H9 (cell line): ENCODE results near the gene MBTPS1. TPM values are rescaled to one million over a fixed set of nuclear protein-coding genes. Genes with fewer than 3 reads are reported as not detected.

ENCODE experiments used
- DNase-seq: peaks from one replicate; pipeline ENCODE4 v3.0.0-alpha.2; 2017
- H2AFZ ChIP-seq: one replicate; pipeline ENCODE4 v1.6.1; 2013; ENCODE audit warnings: mild to moderate bottlenecking, low read length, control low read depth, moderate library complexity
- H2AK5ac ChIP-seq: 2 replicates; pipeline ENCODE4 v1.6.1; 2013; ENCODE audit warnings: low read length, control low read depth, mixed read lengths; ENCODE audit not compliant: insufficient read length
- H2BK120ac ChIP-seq: one replicate; pipeline ENCODE4 v1.6.1; 2013; ENCODE audit warnings: low read depth, mild to moderate bottlenecking, low read length, control low read depth, inconsistent platforms; ENCODE audit not compliant: poor library complexity, severe bottlenecking
- H2BK12ac ChIP-seq: 2 replicates; pipeline ENCODE4 v1.6.1; 2013; ENCODE audit warnings: low read length, control low read depth, mixed read lengths, low read depth; ENCODE audit not compliant: insufficient read length
- H2BK15ac ChIP-seq: 2 replicates; pipeline ENCODE4 v1.6.1; 2013; ENCODE audit warnings: low read depth, low read length, control low read depth
- H2BK20ac ChIP-seq: one replicate; pipeline ENCODE4 v1.6.1; 2013; ENCODE audit warnings: low read depth, mild to moderate bottlenecking, low read length, control low read depth, inconsistent platforms; ENCODE audit not compliant: poor library complexity, severe bottlenecking
- H2BK5ac ChIP-seq: 2 replicates; pipeline ENCODE4 v1.6.1; 2013; ENCODE audit warnings: low read length, control low read depth, mixed read lengths; ENCODE audit not compliant: insufficient read length
- H3K14ac ChIP-seq: 2 replicates; pipeline ENCODE4 v1.6.1; 2013; ENCODE audit warnings: low read length, control low read depth; ENCODE audit not compliant: insufficient read depth
- H3K18ac ChIP-seq: 2 replicates; pipeline ENCODE4 v1.6.1; 2013; ENCODE audit warnings: low read depth, mild to moderate bottlenecking, mixed read lengths, low read length, control low read depth; ENCODE audit not compliant: insufficient read length
- H3K23ac ChIP-seq: 2 replicates; pipeline ENCODE4 v1.6.1; 2013; ENCODE audit warnings: low read length, control low read depth, mixed read lengths, low read depth; ENCODE audit not compliant: insufficient read length
- H3K23me2 ChIP-seq: 2 replicates; pipeline ENCODE4 v1.6.1; 2013; ENCODE audit warnings: low read depth, mild to moderate bottlenecking, mixed read lengths, low read length, control low read depth; ENCODE audit not compliant: insufficient read length, poor library complexity, severe bottlenecking
- H3K27ac ChIP-seq: 2 replicates; pipeline ENCODE4 v1.5.1; 2013; ENCODE audit warnings: low read length, control low read depth, mixed read lengths, low read depth; ENCODE audit not compliant: insufficient read length
- H3K27me3 ChIP-seq: 2 replicates; pipeline ENCODE4 v1.6.1; 2013; ENCODE audit warnings: low read length, control low read depth, inconsistent platforms; ENCODE audit not compliant: insufficient read depth
- H3K4ac ChIP-seq: 2 replicates; pipeline ENCODE4 v1.6.1; 2013; ENCODE audit warnings: low read depth, mild to moderate bottlenecking, control low read depth, inconsistent platforms, low read length, moderate library complexity
- H3K4me1 ChIP-seq: 2 replicates; pipeline ENCODE4 v1.6.1; 2013; ENCODE audit warnings: low read length, control low read depth, inconsistent platforms; ENCODE audit not compliant: insufficient read depth
- H3K4me2 ChIP-seq: 2 replicates; pipeline ENCODE4 v1.6.1; 2013; ENCODE audit warnings: low read length, control low read depth, mixed read lengths; ENCODE audit not compliant: insufficient read length, insufficient read depth
- H3K56ac ChIP-seq: 2 replicates; pipeline ENCODE4 v1.6.1; 2013; ENCODE audit warnings: low read depth, mild to moderate bottlenecking, mixed read lengths, low read length, control low read depth; ENCODE audit not compliant: insufficient read length
- H3K79me1 ChIP-seq: 2 replicates; pipeline ENCODE4 v1.6.1; 2013; ENCODE audit warnings: low read depth, mild to moderate bottlenecking, moderate library complexity, low read length, control low read depth, inconsistent platforms; ENCODE audit not compliant: insufficient read depth, poor library complexity, severe bottlenecking
- H3K79me2 ChIP-seq: 2 replicates; pipeline ENCODE4 v1.6.1; 2013; ENCODE audit warnings: low read length, control low read depth, inconsistent platforms; ENCODE audit not compliant: insufficient read depth
- H3K9ac ChIP-seq: 2 replicates; pipeline ENCODE4 v1.6.1; 2013; ENCODE audit warnings: low read length, control low read depth, mixed read lengths; ENCODE audit not compliant: insufficient read length; ENCODE audit errors: extremely low read depth
- H3K9me3 ChIP-seq: one replicate; pipeline ENCODE4 v1.6.1; 2013; ENCODE audit warnings: low read depth, low read length, inconsistent platforms; ENCODE audit not compliant: control insufficient read depth
- H3T11ph ChIP-seq: one replicate; pipeline ENCODE4 v1.6.1; 2013; ENCODE audit warnings: mild to moderate bottlenecking, low read length, control low read depth, inconsistent platforms
- H4K20me1 ChIP-seq: one replicate; pipeline ENCODE4 v1.6.1; 2013; ENCODE audit not compliant: control insufficient read depth, insufficient read length, insufficient read depth
- H4K5ac ChIP-seq: 2 replicates; pipeline ENCODE4 v1.6.1; 2013; ENCODE audit warnings: low read depth, mild to moderate bottlenecking, mixed read lengths, low read length, control low read depth; ENCODE audit not compliant: insufficient read length
- H4K8ac ChIP-seq: replicated peaks from 2 replicates; pipeline ENCODE4 v1.6.1; 2013; ENCODE audit warnings: low read length, control low read depth, mixed read lengths, low read depth; ENCODE audit not compliant: insufficient read length
- H4K91ac ChIP-seq: 2 replicates; pipeline ENCODE4 v1.6.1; 2013; ENCODE audit warnings: low read depth, mild to moderate bottlenecking, moderate library complexity, mixed read lengths, low read length, control low read depth; ENCODE audit not compliant: insufficient read length
- H3K27ac Mint-ChIP-seq, 3 experiments: 2 replicates in 2 of 3; 3 replicates in 1 of 3; pipeline ENCODE4 v1.8.0; 2020 to 2021; ENCODE audit warnings: mixed read lengths in 3 of 3, mild to moderate bottlenecking in 1 of 3, moderate library complexity in 1 of 3
- H3K27me3 Mint-ChIP-seq: 2 replicates; pipeline ENCODE4 v1.8.0; 2021; ENCODE audit warnings: low read depth, mild to moderate bottlenecking, moderate library complexity, mixed read lengths
- H3K36me3 Mint-ChIP-seq, 3 experiments: 2 replicates in 2 of 3; 3 replicates in 1 of 3; pipeline ENCODE4 v1.8.0; 2020 to 2021; ENCODE audit warnings: low read depth in 3 of 3, mixed read lengths in 3 of 3; ENCODE audit not compliant: insufficient read depth in 1 of 3
- H3K4me1 Mint-ChIP-seq, 2 experiments: 2 replicates each; pipeline ENCODE4 v1.8.0; 2020; ENCODE audit warnings: mixed read lengths in 2 of 2
- H3K4me3 Mint-ChIP-seq, 2 experiments: 2 replicates in 1 of 2; 3 replicates in 1 of 2; pipeline ENCODE4 v1.8.0; 2020 to 2021; ENCODE audit warnings: mild to moderate bottlenecking in 2 of 2, mixed read lengths in 2 of 2, moderate library complexity in 1 of 2
- H3K9me3 Mint-ChIP-seq, 2 experiments: 2 replicates in 1 of 2; 3 replicates in 1 of 2; pipeline ENCODE4 v1.8.0; 2020; ENCODE audit warnings: mild to moderate bottlenecking in 2 of 2, mixed read lengths in 2 of 2, moderate library complexity in 1 of 2
- CTCF ChIP-seq: fragments of 200-600 bp; sonication (generic); conservative IDR thresholded peaks from 3 replicates; pipeline ENCODE4 v1.8.0; 2021; ENCODE audit warnings: antibody characterized with exemption, mild to moderate bottlenecking
- whole genome bisulfite sequencing: extraction: QIAGEN DNeasy Blood & Tissue Kit; methylation state at CpG from one replicate; pipeline ENCODE4 v1.1.7; 2013; ENCODE audit warnings: missing lambda C conversion rate, low lambda C conversion rate, mixed read lengths; ENCODE audit not compliant: insufficient read length; ENCODE audit errors: extremely low coverage; 5-methylcytosine and 5-hydroxymethylcytosine counted together
- total RNA-seq: library from RNA; stranded (reverse); gene quantifications from 2 replicates; pipeline ENCODE4 v1.2.1, GENCODE V29; 2021

MBTPS1 gene
- total RNA-seq, 1 experiment from 2014 or later: 48.7 TPM

GRCh38 chr16:84016477-84016876, 100.3 kb downstream of the MBTPS1 start:
- Histone ChIP-seq H2AFZ (no peak overlapping the region), H3K4ac (no peak overlapping the region), H3K23ac (no peak overlapping the region), H4K5ac (no peak overlapping the region), H2BK12ac (no peak overlapping the region), H3K23me2 (no peaks in the 10 kb centered on the region), H3T11ph (no peak overlapping the region), H3K56ac (no peak overlapping the region), H2BK15ac (no peak overlapping the region), H2BK20ac (no peak overlapping the region), H3K9me3 (no peaks in the 10 kb centered on the region), H2BK120ac (no peak overlapping the region), H4K8ac (no peak overlapping the region), H3K79me1 (no peaks in the 10 kb centered on the region), H3K4me2 (no peak overlapping the region), H3K4me1 (no peaks in the 10 kb centered on the region), H2BK5ac (no peak overlapping the region), H3K27me3 (no peaks in the 10 kb centered on the region), H3K27ac (no peak overlapping the region), H4K91ac (no peak overlapping the region), H3K79me2 (no peaks in the 10 kb centered on the region), H3K14ac (no peak overlapping the region), H3K18ac (no peak overlapping the region), H2AK5ac (no peak overlapping the region), H3K9ac (no peak overlapping the region), H4K20me1 (no peaks in the 10 kb centered on the region)
- no peak for DNase-seq
- Mint-ChIP-seq H3K36me3 (peaks cover 2 to 12% (median 6%) of the 10 kb centered on the region in 3 experiments), H3K27me3 (peaks cover 35% of the 10 kb centered on the region), H3K4me1 (peaks cover 8 to 17% of the 10 kb centered on the region in 2 experiments), H3K9me3 (peaks cover 15 to 24% of the 10 kb centered on the region in 2 experiments), H3K27ac (no peak overlapping the region), H3K4me3 (no peak overlapping the region)
- WGBS: no CpG with 5 or more reads among the region's 12 CpGs
- no peak for TF ChIP-seq CTCF
